ENCODE measurements around the gene PHEX. TPM values are rescaled to one million over a fixed set of nuclear protein-coding genes. Genes with fewer than 3 reads are reported as not detected.

The PHEX gene
- polyA plus RNA-seq, 1 donor from 2014 or later: 0.59 TPM

DNA sequence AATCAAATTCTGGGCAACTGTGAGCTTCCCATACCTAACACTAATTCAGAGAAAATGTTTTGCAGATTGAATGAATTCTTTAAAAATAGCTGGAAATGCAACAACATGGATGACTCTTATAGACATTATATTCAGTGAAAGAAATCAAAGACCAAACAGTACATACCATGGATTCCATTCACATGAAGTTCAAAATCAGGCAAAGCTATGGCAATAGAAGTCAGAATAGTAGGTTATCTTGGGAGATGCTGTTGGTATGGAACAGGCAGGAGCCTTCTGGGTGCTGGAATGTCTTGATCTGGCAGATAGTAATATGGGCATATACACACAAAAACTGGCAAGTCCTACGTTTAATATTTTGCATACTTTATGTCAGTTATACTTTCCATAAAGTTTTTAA lies 215.0 kb downstream of the PHEX start:
- H3K27ac ChIP-seq (ENCODE audit: low read length): no peak overlapping the region
- H3K9me3 ChIP-seq (ENCODE audit: low read length): no peaks in the 10 kb centered on the region
- no peaks in the 10 kb centered on the region for H3K27me3 ChIP-seq (ENCODE audit: insufficient read depth, low read depth, low read length)
- H3F3A ChIP-seq (ENCODE audit: insufficient read depth, low read length, poor library complexity, severe bottlenecking): no peaks in the 10 kb centered on the region
- H3K9ac ChIP-seq (ENCODE audit: low read length): no peak overlapping the region
- H3K36me3 ChIP-seq (ENCODE audit: insufficient read depth, low read length): no peaks in the 10 kb centered on the region
- TF ChIP-seq SMC3 (conservative IDR thresholded peaks at IDR 0.05; ENCODE audit: poor library complexity): no peak
- TF ChIP-seq, protein P1, sequence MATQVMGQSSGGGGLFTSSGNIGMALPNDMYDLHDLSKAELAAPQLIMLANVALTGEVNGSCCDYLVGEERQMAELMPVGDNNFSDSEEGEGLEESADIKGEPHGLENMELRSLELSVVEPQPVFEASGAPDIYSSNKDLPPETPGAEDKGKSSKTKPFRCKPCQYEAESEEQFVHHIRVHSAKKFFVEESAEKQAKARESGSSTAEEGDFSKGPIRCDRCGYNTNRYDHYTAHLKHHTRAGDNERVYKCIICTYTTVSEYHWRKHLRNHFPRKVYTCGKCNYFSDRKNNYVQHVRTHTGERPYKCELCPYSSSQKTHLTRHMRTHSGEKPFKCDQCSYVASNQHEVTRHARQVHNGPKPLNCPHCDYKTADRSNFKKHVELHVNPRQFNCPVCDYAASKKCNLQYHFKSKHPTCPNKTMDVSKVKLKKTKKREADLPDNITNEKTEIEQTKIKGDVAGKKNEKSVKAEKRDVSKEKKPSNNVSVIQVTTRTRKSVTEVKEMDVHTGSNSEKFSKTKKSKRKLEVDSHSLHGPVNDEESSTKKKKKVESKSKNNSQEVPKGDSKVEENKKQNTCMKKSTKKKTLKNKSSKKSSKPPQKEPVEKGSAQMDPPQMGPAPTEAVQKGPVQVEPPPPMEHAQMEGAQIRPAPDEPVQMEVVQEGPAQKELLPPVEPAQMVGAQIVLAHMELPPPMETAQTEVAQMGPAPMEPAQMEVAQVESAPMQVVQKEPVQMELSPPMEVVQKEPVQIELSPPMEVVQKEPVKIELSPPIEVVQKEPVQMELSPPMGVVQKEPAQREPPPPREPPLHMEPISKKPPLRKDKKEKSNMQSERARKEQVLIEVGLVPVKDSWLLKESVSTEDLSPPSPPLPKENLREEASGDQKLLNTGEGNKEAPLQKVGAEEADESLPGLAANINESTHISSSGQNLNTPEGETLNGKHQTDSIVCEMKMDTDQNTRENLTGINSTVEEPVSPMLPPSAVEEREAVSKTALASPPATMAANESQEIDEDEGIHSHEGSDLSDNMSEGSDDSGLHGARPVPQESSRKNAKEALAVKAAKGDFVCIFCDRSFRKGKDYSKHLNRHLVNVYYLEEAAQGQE (IDR thresholded peaks at IDR 0.05; ENCODE audit: borderline replicate concordance): no peak
- TF ChIP-seq EZH2 (IDR thresholded peaks at IDR 0.05; ENCODE audit: borderline replicate concordance, insufficient read depth, low read length, poor library complexity, severe bottlenecking): no peak
- no peak for TF ChIP-seq POLR2AphosphoS5 (IDR thresholded peaks at IDR 0.05)
- TF ChIP-seq EP300 (conservative IDR thresholded peaks at IDR 0.05; ENCODE audit: poor library complexity, severe bottlenecking): no peak
- TF ChIP-seq TAF1 (IDR thresholded peaks at IDR 0.05; ENCODE audit: low read depth): no peak
- TF ChIP-seq MXI1 (conservative IDR thresholded peaks at IDR 0.05; ENCODE audit: poor library complexity, severe bottlenecking): no peak
- no peak for TF ChIP-seq RAD21 (conservative IDR thresholded peaks at IDR 0.05)
- TF ChIP-seq, protein P2, sequence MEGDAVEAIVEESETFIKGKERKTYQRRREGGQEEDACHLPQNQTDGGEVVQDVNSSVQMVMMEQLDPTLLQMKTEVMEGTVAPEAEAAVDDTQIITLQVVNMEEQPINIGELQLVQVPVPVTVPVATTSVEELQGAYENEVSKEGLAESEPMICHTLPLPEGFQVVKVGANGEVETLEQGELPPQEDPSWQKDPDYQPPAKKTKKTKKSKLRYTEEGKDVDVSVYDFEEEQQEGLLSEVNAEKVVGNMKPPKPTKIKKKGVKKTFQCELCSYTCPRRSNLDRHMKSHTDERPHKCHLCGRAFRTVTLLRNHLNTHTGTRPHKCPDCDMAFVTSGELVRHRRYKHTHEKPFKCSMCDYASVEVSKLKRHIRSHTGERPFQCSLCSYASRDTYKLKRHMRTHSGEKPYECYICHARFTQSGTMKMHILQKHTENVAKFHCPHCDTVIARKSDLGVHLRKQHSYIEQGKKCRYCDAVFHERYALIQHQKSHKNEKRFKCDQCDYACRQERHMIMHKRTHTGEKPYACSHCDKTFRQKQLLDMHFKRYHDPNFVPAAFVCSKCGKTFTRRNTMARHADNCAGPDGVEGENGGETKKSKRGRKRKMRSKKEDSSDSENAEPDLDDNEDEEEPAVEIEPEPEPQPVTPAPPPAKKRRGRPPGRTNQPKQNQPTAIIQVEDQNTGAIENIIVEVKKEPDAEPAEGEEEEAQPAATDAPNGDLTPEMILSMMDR (IDR thresholded peaks at IDR 0.05; ENCODE audit: poor library complexity, severe bottlenecking): no peak
- no peak overlapping the region for H3K4me2 ChIP-seq (ENCODE audit: low read length)
- no peaks in the 10 kb centered on the region for H3K9me2 ChIP-seq (ENCODE audit: insufficient read depth, low read length)
- no peak overlapping the region for H3K4me3 ChIP-seq (ENCODE audit: low read length)
- H3K79me2 ChIP-seq (replicated peaks; ENCODE audit: insufficient read depth, low read length): no peaks in the 10 kb centered on the region
- H4K20me1 ChIP-seq (ENCODE audit: insufficient read depth): no peaks in the 10 kb centered on the region
- no peak overlapping the region for H2AFZ ChIP-seq (ENCODE audit: low read depth, low read length)

DNA sequence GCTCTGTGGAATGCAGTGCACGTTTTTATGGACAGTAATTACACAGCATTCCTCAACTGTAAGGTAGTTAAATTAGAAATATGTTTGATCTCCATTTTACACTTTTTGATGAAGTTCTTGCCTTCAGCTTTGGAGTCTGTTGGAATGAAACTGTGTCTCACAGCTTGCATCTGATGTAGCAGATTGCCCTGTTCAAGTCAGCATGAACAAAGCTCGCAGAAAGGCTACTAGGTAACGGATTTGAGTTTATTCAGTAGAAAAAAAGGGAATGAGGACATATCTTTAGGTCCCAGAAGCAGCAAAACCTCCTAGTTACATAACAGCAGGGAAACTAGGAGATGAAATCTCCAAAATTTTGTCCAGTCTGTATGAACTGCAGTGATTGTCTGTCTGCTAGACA lies 216.3 kb downstream of the PHEX start:
- no peak overlapping the region for H3K4me2 ChIP-seq (ENCODE audit: low read length)
- no peaks in the 10 kb centered on the region for H3K9me2 ChIP-seq (ENCODE audit: insufficient read depth, low read length)
- no peaks in the 10 kb centered on the region for H4K20me1 ChIP-seq (ENCODE audit: insufficient read depth)
- H3K9ac ChIP-seq (ENCODE audit: low read length): no peak overlapping the region
- no peaks in the 10 kb centered on the region for H3F3A ChIP-seq (ENCODE audit: insufficient read depth, low read length, poor library complexity, severe bottlenecking)
- H3K36me3 ChIP-seq (ENCODE audit: insufficient read depth, low read length): no peaks in the 10 kb centered on the region
- no peaks in the 10 kb centered on the region for H3K79me2 ChIP-seq (replicated peaks; ENCODE audit: insufficient read depth, low read length)
- no peaks in the 10 kb centered on the region for H3K27me3 ChIP-seq (ENCODE audit: insufficient read depth, low read depth, low read length)
- H3K27ac ChIP-seq (ENCODE audit: low read length): no peak overlapping the region
- H2AFZ ChIP-seq (ENCODE audit: low read depth, low read length): no peak overlapping the region
- H3K4me3 ChIP-seq (ENCODE audit: low read length): no peak overlapping the region
- no peak for TF ChIP-seq EP300 (conservative IDR thresholded peaks at IDR 0.05; ENCODE audit: poor library complexity, severe bottlenecking)
- TF ChIP-seq, protein P2 (IDR thresholded peaks at IDR 0.05; ENCODE audit: poor library complexity, severe bottlenecking): no peak
- TF ChIP-seq EZH2 (IDR thresholded peaks at IDR 0.05; ENCODE audit: borderline replicate concordance, insufficient read depth, low read length, poor library complexity, severe bottlenecking): no peak
- no peak for TF ChIP-seq TAF1 (IDR thresholded peaks at IDR 0.05; ENCODE audit: low read depth)
- TF ChIP-seq, protein P1 (IDR thresholded peaks at IDR 0.05; ENCODE audit: borderline replicate concordance): no peak
- no peak for TF ChIP-seq POLR2AphosphoS5 (IDR thresholded peaks at IDR 0.05)
- TF ChIP-seq RAD21 (conservative IDR thresholded peaks at IDR 0.05): no peak
- no peaks in the 10 kb centered on the region for H3K9me3 ChIP-seq (ENCODE audit: low read length)
